HG02970 (cell line): Measurements from ENCODE around the gene RASSF4.

Experiments
- ATAC-seq: cut with Tn5 transposase; IDR thresholded peaks from one replicate; pipeline ENCODE4 v1.9.1; 2021; ENCODE audit warnings: mild to moderate bottlenecking, moderate library complexity, moderate number of reproducible peaks; ENCODE audit not compliant: unreplicated experiment, low FRiP score

RASSF4 gene

DNA sequence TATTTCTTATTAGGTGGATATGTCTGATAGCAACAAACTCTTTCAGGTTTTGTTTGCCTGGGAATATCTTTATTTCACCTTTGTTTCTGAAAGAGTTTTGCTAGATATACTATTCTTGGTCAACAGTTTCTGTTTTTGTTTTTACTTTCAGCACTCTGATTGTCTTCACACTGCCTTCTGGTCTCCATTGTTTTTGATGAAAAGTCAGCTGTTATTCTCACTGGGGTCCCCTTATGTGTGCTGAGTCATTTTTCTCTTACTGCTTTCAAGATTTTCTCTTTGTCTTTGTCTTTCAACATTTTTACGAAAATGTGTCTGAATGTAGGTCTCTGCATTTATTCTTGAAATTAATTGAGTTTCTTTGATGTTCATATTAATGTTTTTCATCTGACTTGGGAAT, 15.2 kb upstream of the RASSF4 start:
- ATAC-seq, result no peak

DNA sequence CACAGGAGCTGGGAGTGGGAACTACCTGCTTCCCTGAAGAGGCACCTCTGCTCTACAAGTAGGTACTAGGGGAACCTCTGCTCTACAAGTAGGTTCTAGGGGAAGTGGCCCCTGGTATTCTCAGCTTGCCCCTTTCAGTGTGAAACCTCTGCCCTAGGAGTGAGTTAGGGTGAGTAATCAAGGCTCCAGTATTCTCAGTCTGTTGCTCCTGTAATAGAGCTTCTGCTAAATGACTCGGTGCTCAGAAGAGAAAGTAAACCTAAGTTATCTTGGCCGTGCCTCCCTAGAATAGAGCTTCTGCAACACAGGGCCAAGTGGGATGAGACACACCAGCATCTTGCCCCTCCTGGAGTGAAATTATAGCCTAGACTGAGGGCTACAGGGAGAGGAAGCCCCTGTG, 13.4 kb upstream of the RASSF4 start:
- ATAC-seq, result no peak

DNA sequence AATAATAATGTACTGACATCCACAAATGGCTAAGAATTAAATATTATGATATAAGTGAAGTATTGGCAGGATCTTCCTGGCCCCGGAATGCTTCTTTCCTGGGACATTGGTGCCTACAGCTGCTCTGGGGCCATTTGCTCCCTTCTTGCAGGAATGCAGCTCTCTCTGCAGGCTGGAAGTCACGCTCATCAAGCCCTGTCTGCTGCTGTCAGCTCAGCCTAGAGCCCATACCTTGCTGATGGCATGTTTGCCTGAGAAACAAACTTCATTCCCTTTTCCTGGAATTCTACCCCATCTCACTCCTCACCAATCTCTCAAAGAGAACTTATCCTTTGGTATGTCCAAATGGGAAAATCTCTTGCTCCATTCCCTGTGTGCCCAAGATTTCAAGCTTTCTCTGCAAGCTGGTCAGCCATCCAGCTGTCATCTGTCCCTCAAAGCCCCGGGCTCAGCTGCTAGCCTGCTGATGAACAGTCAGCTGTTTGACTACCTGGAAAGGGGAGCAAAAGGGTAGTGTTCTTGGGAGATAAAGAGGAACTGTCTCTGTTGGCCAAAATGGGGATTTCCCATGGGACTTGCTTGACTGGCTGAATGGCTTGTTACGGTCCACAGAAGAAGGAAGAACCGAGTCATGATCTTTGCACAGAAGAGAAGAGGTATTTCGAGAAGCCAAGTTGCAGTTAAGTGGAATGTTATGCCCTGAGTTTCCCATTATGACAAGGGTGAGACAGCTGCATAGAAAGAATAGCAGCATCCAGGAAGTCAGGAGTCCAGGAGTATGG, 12.0 kb upstream of the RASSF4 start:
- no peak for ATAC-seq

DNA sequence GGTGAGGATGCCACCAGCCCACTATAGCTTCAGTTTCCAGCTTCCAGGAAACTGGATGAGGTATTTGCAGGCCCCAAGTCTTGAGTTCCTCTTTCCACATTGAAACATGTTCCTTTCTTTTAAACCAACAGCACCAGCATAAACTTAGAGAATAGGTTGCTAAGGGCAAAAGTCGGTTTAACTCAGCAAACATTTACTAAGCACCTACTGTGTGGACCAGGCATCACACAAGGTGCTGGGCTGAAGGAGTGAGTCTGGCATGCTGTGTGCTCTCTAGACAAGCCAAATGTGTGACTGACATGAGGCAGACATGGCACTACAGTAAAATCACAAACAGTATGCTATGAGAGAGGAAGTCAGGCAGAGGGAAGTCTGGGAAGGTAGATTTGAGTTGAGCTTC, 11.0 kb upstream of the RASSF4 start:
- ATAC-seq, result no peak

DNA sequence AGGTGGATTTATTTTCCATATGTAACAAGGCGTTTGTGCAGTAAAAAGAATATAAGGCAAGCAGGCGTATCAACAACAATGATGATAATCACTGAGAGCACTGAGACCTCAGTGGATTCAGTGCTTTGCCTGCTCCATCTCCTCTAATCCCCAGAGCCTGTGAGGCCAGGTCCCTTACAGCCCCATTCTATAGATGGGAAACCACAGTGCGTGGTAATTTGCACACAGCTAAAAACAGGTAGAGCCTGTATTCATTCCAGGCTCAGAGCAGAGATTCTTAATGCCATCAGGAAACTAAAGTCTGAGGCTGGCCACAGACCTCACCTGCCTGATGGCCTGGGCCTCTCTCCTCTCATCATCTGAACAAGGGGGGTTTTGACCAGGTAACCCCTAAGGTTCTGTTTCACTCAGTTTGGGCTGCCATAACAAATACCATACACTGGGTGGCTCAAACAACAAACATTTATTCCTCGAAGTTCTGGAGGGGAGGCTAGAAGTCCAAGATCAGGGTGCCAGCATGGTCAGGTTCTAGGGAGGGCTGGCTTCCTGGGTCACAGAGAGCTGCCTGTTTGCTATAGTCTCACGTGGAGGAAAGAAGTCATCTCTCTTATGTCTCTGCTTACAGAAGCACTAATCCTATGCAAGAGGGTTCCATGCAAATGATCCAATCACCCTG, 10.3 kb upstream of the RASSF4 start:
- ATAC-seq, result no peak

DNA sequence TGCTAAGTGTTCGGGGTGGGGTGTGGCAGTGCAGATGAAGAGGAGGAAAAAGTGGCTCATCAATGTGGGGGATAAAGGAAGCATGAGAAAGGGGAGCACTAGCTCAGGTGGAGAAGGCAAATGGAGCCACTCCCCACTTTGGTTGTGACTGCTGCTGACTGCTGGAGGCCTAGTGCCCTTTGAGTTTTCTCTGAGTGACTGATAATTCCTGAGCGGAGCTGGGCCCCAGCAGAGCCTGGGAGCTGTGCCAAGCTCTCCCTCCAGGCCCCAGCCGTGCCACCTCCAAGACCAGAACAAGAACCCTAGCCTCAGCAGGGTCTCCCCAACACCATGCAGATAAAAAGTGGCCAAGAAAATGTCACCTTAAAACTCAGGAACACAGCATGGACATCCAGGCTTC, 9.7 kb upstream of the RASSF4 start:
- ATAC-seq, result no peak

DNA sequence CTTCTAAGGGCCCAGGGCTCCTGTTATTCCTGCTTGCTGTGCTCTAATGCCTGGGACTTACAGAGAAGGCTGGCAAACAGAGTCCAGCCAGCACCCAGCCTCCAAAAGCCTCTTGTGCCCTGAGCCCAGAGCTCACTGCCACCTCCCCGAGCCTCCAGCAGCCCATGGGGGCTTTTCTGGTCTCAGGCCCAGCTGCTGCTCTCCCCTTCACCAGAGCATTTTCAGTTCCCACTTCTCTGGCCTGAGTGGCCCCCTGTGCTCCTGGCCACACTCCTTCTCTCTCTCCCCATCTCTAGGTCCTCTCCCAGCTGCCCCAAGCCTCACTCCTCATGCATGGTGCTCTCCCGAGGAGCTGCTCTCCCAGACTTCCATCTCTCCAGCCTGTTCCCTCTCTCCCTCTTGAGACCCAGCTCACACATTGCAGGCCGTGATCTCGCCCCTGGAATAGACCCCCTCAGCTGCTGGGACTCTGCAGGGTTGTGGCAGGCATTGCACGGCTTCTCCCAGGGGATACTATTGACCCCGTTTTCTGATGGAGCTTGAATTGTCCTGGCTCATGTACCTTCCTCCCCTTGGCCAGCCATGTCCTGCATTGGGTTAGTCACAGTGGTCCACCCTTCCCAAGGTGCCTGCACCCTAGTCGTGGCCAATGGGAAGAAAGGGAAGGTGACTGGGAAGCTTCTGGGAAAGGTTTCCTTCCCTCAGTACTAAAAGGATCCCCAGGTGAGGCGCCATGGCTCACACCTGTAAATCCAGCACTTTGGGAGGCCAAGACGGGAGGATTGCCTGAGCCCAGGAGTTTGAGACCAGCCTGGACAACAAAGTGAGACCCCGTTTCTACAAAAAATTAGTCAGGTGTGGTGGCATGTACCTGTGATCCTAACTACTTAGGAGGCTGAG, 9.0 kb upstream of the RASSF4 start:
- ATAC-seq, result no peak

DNA sequence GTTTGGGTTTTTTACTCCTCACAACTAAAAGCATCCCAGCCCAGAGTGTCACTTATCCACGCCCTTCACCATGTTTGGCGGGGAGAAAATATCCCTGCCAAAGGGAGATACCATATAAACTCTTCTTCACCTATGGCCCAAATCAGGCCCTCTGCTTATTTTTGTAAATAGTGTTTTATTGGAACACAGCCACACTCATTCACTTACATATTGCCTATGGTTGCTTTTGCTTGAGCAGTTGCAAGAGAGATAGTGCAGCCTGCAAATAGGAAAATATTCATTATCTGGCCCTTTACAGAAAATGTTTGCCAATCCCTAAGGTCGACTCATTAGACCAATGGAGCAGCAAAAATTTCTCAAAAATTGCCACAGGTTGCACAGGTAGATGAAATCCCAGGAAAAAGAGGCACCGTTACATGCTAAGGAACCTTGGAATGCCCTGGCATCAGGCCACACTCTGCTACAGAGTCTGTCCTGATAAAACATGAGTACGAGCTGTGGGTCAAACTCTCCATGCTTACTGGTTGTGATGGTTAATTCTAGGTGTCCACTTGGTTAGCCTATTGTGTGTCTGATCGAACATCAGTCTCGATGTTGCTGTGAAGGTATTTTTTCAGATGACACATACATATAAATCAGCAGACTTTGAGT, 7.9 kb upstream of the RASSF4 start:
- ATAC-seq, result no peak

DNA sequence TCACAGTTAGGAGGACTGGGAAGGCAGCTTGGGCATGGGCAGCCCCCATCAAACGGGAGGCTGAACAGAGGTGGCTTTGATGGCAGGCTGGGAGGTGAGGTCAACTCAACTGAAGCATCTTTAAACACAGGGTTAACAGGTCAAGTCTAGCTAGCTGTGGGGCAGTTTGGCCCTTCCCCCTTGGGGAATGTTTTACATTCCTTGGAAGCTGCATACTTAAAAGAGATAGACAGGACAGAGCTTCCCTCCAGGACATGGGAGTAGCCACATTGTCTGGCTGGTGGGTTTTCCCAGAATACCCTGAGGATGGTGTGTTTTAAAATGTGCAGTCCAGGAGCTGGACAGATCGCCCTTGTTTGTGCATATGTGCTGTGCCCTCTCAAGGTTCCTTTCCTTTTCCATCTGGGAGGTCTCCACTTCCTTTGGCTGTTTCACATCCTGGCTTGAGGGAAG, 6.8 kb upstream of the RASSF4 start:
- no peak for ATAC-seq

DNA sequence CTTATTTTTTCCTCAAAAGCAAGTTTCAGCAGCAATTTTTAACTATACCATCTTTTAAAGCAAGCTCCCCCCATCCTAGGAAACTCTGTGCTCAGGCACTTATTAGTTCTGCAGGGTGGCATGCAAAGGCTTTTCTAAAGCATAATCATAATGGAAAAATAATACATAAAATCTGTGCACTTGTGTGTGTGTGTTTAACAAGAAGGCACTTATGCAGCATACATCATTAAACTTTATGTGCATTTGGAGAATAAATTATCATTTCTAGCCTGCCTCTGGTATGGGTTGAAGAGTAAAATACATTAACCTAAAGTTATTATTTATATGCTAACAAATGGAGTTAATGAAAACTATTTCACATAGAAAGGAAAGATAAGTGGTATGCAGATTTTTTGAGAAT, 5.6 kb upstream of the RASSF4 start:
- ATAC-seq, result no peak

DNA sequence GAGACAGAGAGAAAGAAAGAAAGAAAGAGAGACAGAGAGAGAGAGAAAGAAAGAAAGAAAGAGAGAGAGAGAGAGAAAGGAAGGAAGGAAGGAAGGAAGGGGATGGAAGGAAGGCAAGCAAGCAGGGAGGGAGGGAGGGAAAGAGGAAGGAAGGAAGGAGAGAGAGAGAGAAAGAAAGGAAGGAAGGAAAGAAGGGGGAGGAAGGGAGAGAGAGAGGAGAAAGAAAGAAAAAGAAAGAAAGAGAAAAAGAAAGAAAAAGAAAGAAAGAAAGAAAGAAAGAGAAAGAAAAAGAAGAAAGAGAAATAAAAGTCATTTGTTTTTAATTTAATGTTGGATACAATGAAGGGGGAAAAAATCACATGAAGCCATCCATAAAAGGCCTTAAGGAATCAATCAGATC, 4.6 kb upstream of the RASSF4 start:
- ATAC-seq, result no peak

DNA sequence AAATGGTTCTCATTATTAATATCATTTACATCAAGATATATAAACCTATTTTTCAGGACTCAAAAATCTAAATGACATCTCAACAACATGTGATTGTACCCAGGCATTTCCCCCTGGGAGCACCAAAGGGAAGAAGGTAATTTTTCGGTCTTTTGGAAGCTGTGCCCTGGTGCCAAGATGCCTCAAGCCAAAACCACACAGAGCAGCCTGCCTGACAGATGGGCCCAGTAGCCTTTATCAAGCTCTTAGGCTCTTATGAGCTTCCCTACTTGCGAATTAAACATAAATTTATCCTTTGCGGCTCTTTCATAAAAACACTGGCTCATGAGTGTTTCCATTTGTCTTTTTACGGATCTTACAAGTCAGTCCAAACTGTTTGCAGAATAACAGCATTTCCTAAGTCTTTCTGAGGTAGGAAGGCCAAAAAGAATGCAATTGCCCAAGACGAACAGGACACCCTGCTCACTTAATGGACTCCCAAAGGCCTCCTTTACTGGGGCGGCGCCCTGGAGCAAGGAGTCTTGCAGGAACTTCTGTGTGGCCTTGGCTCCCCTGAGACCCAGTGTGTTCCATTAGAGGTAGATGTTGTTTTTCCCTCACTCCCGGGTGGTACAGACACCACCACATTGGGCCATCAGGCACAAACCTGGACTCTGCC, 4.1 kb upstream of the RASSF4 start:
- ATAC-seq, result no peak

DNA sequence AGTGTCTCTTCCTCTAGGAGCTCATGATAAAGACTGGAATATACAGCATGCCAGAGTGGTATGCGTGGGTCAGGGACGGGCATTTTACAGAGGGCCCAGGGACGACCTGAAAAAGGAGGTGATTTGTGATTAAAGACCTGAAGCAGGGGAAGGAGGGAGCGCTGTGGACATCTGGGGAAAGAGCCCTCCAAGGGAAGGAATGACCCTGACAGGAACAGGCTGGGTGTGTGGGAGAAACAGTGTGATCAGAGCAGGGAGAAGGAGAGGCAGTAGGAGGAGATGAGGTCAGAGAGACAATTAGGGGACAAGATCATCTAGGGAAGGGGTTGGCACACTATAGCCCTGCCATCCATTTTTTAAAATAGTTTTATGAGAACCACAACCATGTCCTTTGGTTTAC, 3.4 kb upstream of the RASSF4 start:
- ATAC-seq, result no peak

DNA sequence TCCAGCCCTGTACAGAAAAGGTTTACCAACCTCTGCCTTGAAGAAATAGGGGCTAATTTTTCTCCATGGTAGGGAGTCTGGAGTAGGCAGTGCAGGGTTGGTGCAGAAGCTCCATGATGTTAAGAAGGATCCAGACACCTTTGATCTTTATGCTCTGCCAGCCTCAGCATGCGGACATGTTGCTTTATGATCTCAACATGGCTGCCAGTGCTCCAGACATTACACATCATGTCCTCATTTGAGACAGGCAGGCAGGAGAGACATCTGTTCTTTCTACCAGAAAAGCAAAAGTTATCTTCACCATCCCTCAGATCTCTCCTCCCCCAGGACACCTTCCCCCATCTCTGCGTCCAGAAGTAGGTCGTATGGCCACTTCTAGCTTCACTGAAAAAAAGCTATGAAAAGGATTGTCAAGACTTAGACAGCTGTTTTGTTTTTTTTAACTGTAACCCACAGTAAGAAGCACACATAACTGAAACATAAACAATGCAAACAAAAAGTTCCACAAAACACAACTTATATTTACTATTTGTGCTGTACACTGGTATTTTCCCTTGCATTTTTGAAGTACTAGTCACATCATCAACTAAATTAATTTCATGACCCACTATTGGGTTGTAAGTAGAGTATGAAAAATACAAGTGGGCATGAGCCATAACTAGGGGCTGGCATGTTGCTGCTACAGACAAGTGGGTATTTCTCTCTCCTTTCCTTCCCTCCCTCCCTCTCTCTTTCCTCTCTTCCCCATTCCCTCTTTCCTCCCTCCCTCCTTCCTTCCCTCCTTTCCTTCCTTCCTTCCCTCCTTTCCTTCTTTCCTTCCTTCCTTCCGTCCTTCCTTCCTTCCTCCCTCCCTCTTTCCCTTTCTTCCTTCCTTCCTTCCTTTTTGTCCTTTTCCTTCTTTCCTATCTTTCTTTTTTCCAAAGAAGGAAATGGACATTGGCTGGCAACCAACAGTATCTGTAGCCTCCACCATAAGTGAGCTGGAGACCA, 2.6 kb upstream of the RASSF4 start:
- no peak for ATAC-seq

DNA sequence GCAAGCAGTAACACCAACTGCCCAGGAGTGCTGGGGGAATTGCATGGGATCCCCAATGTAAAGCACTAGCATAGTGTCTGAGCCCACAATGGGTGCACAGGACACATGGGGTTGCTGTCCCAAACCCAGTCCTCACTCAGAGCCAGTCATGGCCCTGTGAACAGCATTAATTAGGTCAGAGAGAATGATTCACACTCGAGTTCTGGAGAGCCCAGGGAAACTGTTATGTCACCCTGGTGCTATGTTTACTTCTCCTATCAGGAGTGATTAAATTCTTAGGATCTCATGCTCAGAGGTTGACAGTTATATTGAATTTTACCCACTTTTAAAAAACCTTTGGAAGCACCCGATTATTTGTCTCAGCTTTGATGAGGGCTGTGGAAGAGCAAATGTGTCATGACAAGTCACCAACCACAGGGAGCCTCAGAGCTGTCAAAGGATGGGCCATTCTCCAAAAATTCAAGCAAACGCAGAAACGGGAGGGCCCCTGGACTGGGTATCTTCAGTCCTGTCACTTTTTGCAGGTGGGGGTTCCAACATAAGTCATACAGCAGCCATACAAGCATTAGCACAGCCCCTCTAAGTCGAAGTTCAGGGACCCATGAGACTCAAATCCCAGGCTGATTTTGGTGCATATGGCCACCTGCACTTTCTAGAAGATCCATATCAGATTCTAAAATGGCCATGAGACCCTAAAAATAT, 1.3 kb upstream of the RASSF4 start:
- no peak for ATAC-seq

DNA sequence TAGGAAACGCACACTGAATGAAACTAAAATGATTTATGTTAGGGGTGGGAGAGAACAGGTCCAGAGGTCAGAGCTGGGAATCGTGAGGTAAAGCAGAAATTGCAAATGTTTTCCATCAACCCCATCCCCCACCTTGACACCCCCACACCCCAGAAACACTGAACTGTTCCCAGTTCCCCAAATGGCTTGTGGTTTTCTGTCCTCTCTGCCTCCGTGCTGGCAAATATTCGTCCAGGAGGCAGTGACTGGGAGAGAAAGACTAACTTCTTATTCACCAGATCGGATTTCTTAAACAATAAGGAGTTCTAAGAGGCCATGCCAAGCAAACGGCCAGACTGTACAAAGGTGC, 730 bp upstream of the RASSF4 start:
- ATAC-seq, result no peak

DNA sequence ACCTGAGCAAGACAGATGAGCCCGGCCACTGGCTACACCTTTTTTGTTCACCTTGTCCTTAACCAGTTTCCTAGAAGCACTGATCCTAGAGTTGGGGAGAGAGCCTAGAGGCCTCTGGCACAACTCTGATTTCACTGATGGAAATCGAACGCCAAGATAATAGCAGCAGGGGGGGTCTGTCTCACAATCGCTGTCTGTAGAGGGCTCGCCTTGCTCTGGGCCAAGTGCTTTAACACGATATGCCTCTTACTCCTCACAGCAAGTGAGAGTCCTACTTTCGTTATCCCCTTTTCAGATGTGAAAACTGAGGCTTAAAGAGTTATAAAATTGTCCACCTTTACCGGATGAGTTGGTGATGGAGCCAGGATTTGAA, 472 bp downstream of the RASSF4 start:
- ATAC-seq, result no peak

DNA sequence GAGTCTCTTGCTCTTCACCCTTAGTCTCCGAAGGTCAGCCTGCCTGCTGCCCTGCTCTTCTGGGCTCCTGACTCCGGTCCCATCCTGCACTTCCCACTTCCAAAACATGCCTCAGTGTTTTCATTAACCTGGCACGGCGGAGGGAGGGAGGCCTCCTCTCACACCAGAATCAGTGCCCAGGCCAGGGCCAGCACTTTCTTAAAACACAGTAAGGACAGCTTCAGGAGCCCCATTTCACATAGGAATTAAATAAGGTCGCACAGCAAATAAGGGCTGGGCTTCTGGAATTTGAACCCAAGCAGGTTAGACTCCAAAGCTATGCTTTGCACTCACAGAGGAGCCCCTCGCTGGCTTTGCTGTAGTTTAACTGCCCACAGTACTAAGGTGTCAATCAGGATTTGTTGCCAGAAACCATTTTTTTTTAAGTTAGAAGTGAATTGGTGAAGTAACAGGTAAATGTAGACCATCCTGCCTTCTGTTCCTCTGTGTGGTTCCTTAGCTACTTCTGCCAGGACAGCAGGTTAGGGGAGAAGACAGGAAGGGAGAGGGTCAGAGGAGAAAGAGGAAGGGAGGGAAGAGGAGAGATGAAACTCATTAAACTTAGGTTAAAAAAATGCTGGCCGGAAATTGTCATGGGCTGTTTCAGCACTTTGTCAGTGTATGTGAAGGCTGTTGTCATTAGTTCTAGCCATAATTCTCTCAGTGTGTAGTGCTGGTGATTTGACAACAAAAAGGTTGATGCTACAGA, 1.1 kb downstream of the RASSF4 start:
- ATAC-seq, result no peak
